Left ventricle myocardium superior (tissue), 1 donor: Measurements from ENCODE around the gene TRAIP. TPM values are rescaled to one million over a fixed set of nuclear protein-coding genes. Genes with fewer than 3 reads are reported as not detected.
"Not testable (repeated sequence)": the region's sequence is repeated elsewhere in the genome, so short reads cannot be mapped to it uniquely, and the experiment has no call there.

Source experiments
- ATAC-seq: fragments of 200-7000 bp; cut with Tn5 transposase; one replicate; pipeline ENCODE4 v1.9.1; 2020; ENCODE audit warnings: mild to moderate bottlenecking, moderate library complexity
- DNase-seq: peaks from one replicate; pipeline ENCODE4 v3.0.0-alpha.2; 2020
- intact Hi-C: fragments of 100-400 bp; cut with micrococcal nuclease; formaldehyde crosslinking; loops from one replicate; pipeline ENCODE4 v1.11.0; 2022
- total RNA-seq: library from RNA; stranded (reverse); fragmentation: NEBNext Ultra II Directional; extraction: Animal tissue kit (Norgen Biotek cat#: 25700); gene quantifications from one replicate; pipeline ENCODE4 v1.2.1, GENCODE V29; 2021
- donor health status: DM: no; HTN: yes; CAD: no; lungs with severe emphysema.

TRAIP gene
- total RNA-seq, 1 donor from 2014 or later: 1.2 TPM

- DNase-seq (no peak), ATAC-seq (no peak)
- intact Hi-C loops: loop anchor here (5.0 kb wide), 1 partner anchor 39 kb away; the partner anchor contains the start of gene INKA1
Observed at GRCh38 chr3:49841126-49841696, 15.2 kb downstream of the TRAIP start.

- intact Hi-C loops: loop anchor here (5.0 kb wide), 1 partner anchor 38 kb away; the partner anchor contains the start of gene INKA1
- DNase-seq (no peak), ATAC-seq (peak; percentile 5)
Observed at GRCh38 chr3:49840388-49840787, 16.0 kb downstream of the TRAIP start.

- ATAC-seq: peak; percentile 90
- peak; percentile 87 for DNase-seq
- intact Hi-C loops: no loop called here
Observed at GRCh38 chr3:49839193-49839809, 17.1 kb downstream of the TRAIP start.

GRCh38 chr3:49831341-49831740 is 25.0 kb downstream of the TRAIP start:
- DNase-seq (no peak), ATAC-seq (no peak)
- intact Hi-C loops: no loop called here

- intact Hi-C loops: no loop called here
- DNase-seq (no peak), ATAC-seq (no peak)
Observed at GRCh38 chr3:49826016-49826415, 30.3 kb downstream of the TRAIP start.

- intact Hi-C loops, ATAC-seq, DNase-seq: not testable (repeated sequence)
Observed at GRCh38 chr3:49823131-49823530, 33.2 kb downstream of the TRAIP start.

- intact Hi-C loops: no loop called here
- peak; percentile 74 for DNase-seq
Observed at GRCh38 chr3:49813497-49814174, 42.7 kb downstream of the TRAIP start, which contains the start of gene UBA7. Gene UBA7, minus strand, starts transcription at chr3:49813953. Its CDS starts 166 bp downstream, at chr3:49813787.

GRCh38 chr3:49812916-49813496 is 43.4 kb downstream of the TRAIP start:
- intact Hi-C loops: no loop called here
- DNase-seq: peak; percentile 37
- ATAC-seq: peak; percentile 68

More at GRCh38 chr3:49813497-49814174, 42.7 kb downstream of the TRAIP start, which contains the start of gene UBA7:
- peak; percentile 95 for ATAC-seq

- ATAC-seq (no peak), DNase-seq (peak; percentile 35)
- intact Hi-C loops: no loop called here
Observed at GRCh38 chr3:49807431-49808114, 48.8 kb downstream of the TRAIP start.

- DNase-seq (no peak), ATAC-seq (no peak)
- intact Hi-C loops: no loop called here
Observed at GRCh38 chr3:49806850-49807249, 49.5 kb downstream of the TRAIP start.

GRCh38 chr3:49805897-49806701 is 50.3 kb downstream of the TRAIP start:
- ATAC-seq: no peak
- intact Hi-C loops: no loop called here
- peak; percentile 40 for DNase-seq

GRCh38 chr3:49805367-49805782 is 51.0 kb downstream of the TRAIP start:
- ATAC-seq: peak; percentile 72
- intact Hi-C loops: no loop called here
- peak; percentile 92 for DNase-seq

GRCh38 chr3:49804141-49805041 is 52.0 kb downstream of the TRAIP start:
- no peak for ATAC-seq
- intact Hi-C loops: loop anchor here (5.0 kb wide), 1 partner anchor 38 kb away; no protein-coding TSS in a partner anchor
- peak; percentile 61 for DNase-seq

- ATAC-seq: peak; percentile 1
Observed at GRCh38 chr3:49803465-49804140, 52.8 kb downstream of the TRAIP start.

GRCh38 chr3:49802719-49803464 is 53.5 kb downstream of the TRAIP start, which contains the start of gene INKA1:
Gene INKA1, plus strand, starts transcription at chr3:49803261. Its CDS starts 132 bp downstream, at chr3:49803393.
- DNase-seq (peak; percentile 94), ATAC-seq (peak; percentile 82)
- intact Hi-C loops: loop anchor here (5.0 kb wide), 1 partner anchor 39 kb away; no protein-coding TSS in a partner anchor

More at GRCh38 chr3:49803465-49804140, 52.8 kb downstream of the TRAIP start:
- DNase-seq: peak; percentile 45
- intact Hi-C loops: loop anchor here (5.0 kb wide), 1 partner anchor 39 kb away; no protein-coding TSS in a partner anchor

GRCh38 chr3:49801160-49801559 is 55.2 kb downstream of the TRAIP start:
- intact Hi-C loops: loop anchor here (5.0 kb wide), 1 partner anchor 41 kb away; no protein-coding TSS in a partner anchor
- DNase-seq: no peak
- ATAC-seq: no peak
